GM12878 (cell line): ENCODE results near the gene TPI1. TPM values are rescaled to one million over a fixed set of nuclear protein-coding genes. Genes with fewer than 3 reads are reported as not detected.
A peak's percentile ranks its signal among the peaks of the same experiment; 100 is the strongest.

Experiments
- ATF2 ChIP-seq: IDR thresholded peaks from 2 replicates; pipeline ENCODE4 v1.6.1; 2012; ENCODE audit warnings: low read length, inconsistent platforms
- ATF7 ChIP-seq: fragments of 450-650 bp; IDR thresholded peaks from 2 replicates; pipeline ENCODE4 v1.6.1; 2016; ENCODE audit warnings: low read depth, mild to moderate bottlenecking
- BACH1 ChIP-seq: fragments of 450-650 bp; IDR thresholded peaks from 2 replicates; pipeline ENCODE4 v1.6.1; 2017; ENCODE audit warnings: mild to moderate bottlenecking, borderline replicate concordance
- BHLHE40 ChIP-seq, 2 experiments: fragments of 450-650 bp in 1 of 2; IDR thresholded peaks; 2 replicates each; pipeline ENCODE4 v1.6.1; 2011 to 2017; ENCODE audit warnings: low read depth in 2 of 2, borderline replicate concordance in 1 of 2, improper control_type of control experiment in 1 of 2, low read length in 1 of 2, mild to moderate bottlenecking in 1 of 2
- BMI1 ChIP-seq: fragments of 450-650 bp; IDR thresholded peaks from 2 replicates; pipeline ENCODE4 v1.6.1; 2016; ENCODE audit warnings: mild to moderate bottlenecking, moderate library complexity, borderline replicate concordance
- CREM ChIP-seq: IDR thresholded peaks from 2 replicates; pipeline ENCODE4 v1.6.1; 2014; ENCODE audit warnings: antibody characterized with exemption, low read depth
- CUX1 ChIP-seq: IDR thresholded peaks from 2 replicates; pipeline ENCODE4 v1.6.1; 2012; ENCODE audit warnings: improper control_type of control experiment, low read depth, low read length; ENCODE audit not compliant: insufficient replicate concordance
- E2F4 ChIP-seq: IDR thresholded peaks from 2 replicates; pipeline ENCODE4 v1.6.1; 2012; ENCODE audit warnings: low read depth, low read length, improper control_type of control experiment
- EED ChIP-seq: sonication (generic); IDR thresholded peaks from 2 replicates; pipeline ENCODE4 v1.6.1; 2016; ENCODE audit warnings: antibody characterized with exemption, low read depth
- FOXK2 ChIP-seq: fragments of 450-650 bp; IDR thresholded peaks from 2 replicates; pipeline ENCODE4 v1.6.1; 2017; ENCODE audit warnings: mild to moderate bottlenecking, moderate library complexity
- IKZF1 ChIP-seq: fragments of 450-650 bp; conservative IDR thresholded peaks from 2 replicates; pipeline ENCODE4 v1.6.1; 2017; ENCODE audit warnings: antibody characterized with exemption, mild to moderate bottlenecking
- MXI1 ChIP-seq: fragments of 150-350 bp; IDR thresholded peaks from 2 replicates; pipeline ENCODE4 v1.6.1; 2011; ENCODE audit warnings: low read depth, mild to moderate bottlenecking, inconsistent platforms, low read length, improper control_type of control experiment
- MYC ChIP-seq: IDR thresholded peaks from 2 replicates; pipeline ENCODE4 v1.6.1; 2011; ENCODE audit warnings: mild to moderate bottlenecking, low read length, moderate library complexity, inconsistent platforms; ENCODE audit not compliant: insufficient read depth, insufficient replicate concordance, insufficient read length, severe bottlenecking
- NFYA ChIP-seq: IDR thresholded peaks from 2 replicates; pipeline ENCODE4 v1.6.1; 2011; ENCODE audit warnings: low read depth, mild to moderate bottlenecking, low read length, improper control_type of control experiment, borderline replicate concordance
- PAX8 ChIP-seq: fragments of 450-650 bp; IDR thresholded peaks from 2 replicates; pipeline ENCODE4 v1.6.1; 2017; ENCODE audit warnings: mild to moderate bottlenecking, moderate library complexity
- POLR2AphosphoS5 ChIP-seq: IDR thresholded peaks from 2 replicates; pipeline ENCODE4 v1.6.1; 2011; ENCODE audit warnings: mild to moderate bottlenecking, low read length, inconsistent platforms
- SIX5 ChIP-seq: IDR thresholded peaks from 2 replicates; pipeline ENCODE4 v1.6.1; 2011; ENCODE audit warnings: mild to moderate bottlenecking, low read depth, low read length, moderate library complexity; ENCODE audit not compliant: severe bottlenecking
- SMARCA5 ChIP-seq: fragments of 450-650 bp; IDR thresholded peaks from 2 replicates; pipeline ENCODE4 v1.6.1; 2017; ENCODE audit warnings: mild to moderate bottlenecking
- SMC3 ChIP-seq: IDR thresholded peaks from 2 replicates; pipeline ENCODE4 v1.6.1; 2011; ENCODE audit warnings: low read length, improper control_type of control experiment, borderline replicate concordance
- SREBF1 ChIP-seq: IDR thresholded peaks from 2 replicates; pipeline ENCODE4 v1.6.1; 2012; ENCODE audit warnings: mild to moderate bottlenecking, low read length
- TCF7 ChIP-seq: IDR thresholded peaks from 2 replicates; pipeline ENCODE4 v1.6.1; 2014; ENCODE audit warnings: antibody characterized with exemption, borderline replicate concordance
- ZNF207 ChIP-seq: fragments of 450-650 bp; IDR thresholded peaks from 2 replicates; pipeline ENCODE4 v1.6.1; 2014; ENCODE audit warnings: antibody characterized with exemption, mild to moderate bottlenecking, borderline replicate concordance
- ZNF217 ChIP-seq: fragments of 450-650 bp; IDR thresholded peaks from 2 replicates; pipeline ENCODE4 v1.6.1; 2017; ENCODE audit warnings: antibody characterized with exemption, mild to moderate bottlenecking
- ZNF622 ChIP-seq: fragments of 450-650 bp; IDR thresholded peaks from 2 replicates; pipeline ENCODE4 v1.6.1; 2017; ENCODE audit warnings: mild to moderate bottlenecking, inconsistent platforms
- ZSCAN29 ChIP-seq: fragments of 450-650 bp; IDR thresholded peaks from 2 replicates; pipeline ENCODE4 v1.6.1; 2017; ENCODE audit warnings: mild to moderate bottlenecking, moderate library complexity
- polyA plus RNA-seq, 11 experiments: library from polyadenylated mRNA; depleted of rRNA in 4 of 11; unstranded in 6 of 11; stranded (reverse) in 5 of 11; fragments of >200 nt; fragmentation: Nextera tagmentation in 4 of 11; fragmentation: Illumina TruSeq in 1 of 11; extraction: Ambion mirVana in 4 of 11; extraction: Trizol in 1 of 11; gene quantifications; 1 replicate in 1 of 11; 2 replicates in 10 of 11; pipeline versions ENCODE4 v1.2.1 to v1.2.3, GENCODE V29; 2011 to 2016; ENCODE audit warnings: inconsistent platforms in 2 of 11, missing spikeins in 2 of 11, low read depth in 1 of 11
- total RNA-seq, 4 experiments: library from RNA; depleted of rRNA in 3 of 4; stranded (reverse); fragments of >200 nt in 3 of 4; fragmentation: Illumina TruSeq in 1 of 4; extraction: Trizol in 1 of 4; gene quantifications; 2 replicates each; pipeline versions ENCODE4 v1.2.1 to v1.2.3, GENCODE V29; 2013 to 2021

The TPI1 gene
- total and polyA plus RNA-seq, 10 of the 15 experiments (the other 5 are each of a cell fraction or from before 2014, with no cell fraction given), result 916 to 7,349 (median 1,677) TPM

GRCh38 chr12:6867413-6868210, at the start of gene TPI1 (continued):
- no peak for TF ChIP-seq CUX1
- peak; percentile 82; the same call in 1 of the 2 replicates for TF ChIP-seq SMARCA5
- 0 out of 2 replicates have a peak, but pooled peaks have one; percentile 21 for TF ChIP-seq MXI1
- TF ChIP-seq IKZF1, result peak; percentile 66
- TF ChIP-seq POLR2AphosphoS5, result peak; percentile 99
- no peak for TF ChIP-seq ZNF622
- TF ChIP-seq ATF2, result no peak
- TF ChIP-seq E2F4, result no peak
- TF ChIP-seq NFYA, result no peak
- 0 out of 4 replicates have a peak, but pooled peaks of 1 of the 2 experiments have one; percentile 28 for TF ChIP-seq BHLHE40 (IDR thresholded peaks at IDR 0.05; ENCODE audit: borderline replicate concordance in 1 of 2, low read depth in 2 of 2, low read length in 1 of 2)
- TF ChIP-seq ZNF207, result peak; percentile 51; the same call in 1 of the 2 replicates
- no peak for TF ChIP-seq BMI1
- no peak for TF ChIP-seq TCF7
- no peak for TF ChIP-seq ATF7
- TF ChIP-seq SMC3, result no peak
- TF ChIP-seq SIX5, result no peak
- no peak for TF ChIP-seq PAX8
- no peak for TF ChIP-seq ZSCAN29
- TF ChIP-seq SREBF1, result no peak
- no peak for TF ChIP-seq CREM
- peak; percentile 51 for TF ChIP-seq BACH1
- TF ChIP-seq FOXK2, result no peak
- TF ChIP-seq ZNF217, result 0 out of 2 replicates have a peak, but pooled peaks have one; percentile 36
- no peak for TF ChIP-seq EED
- peak; percentile 84 for TF ChIP-seq MYC
